Measurements from ENCODE around the gene SLC25A39.

SLC25A39 gene

GRCh38 chr17:44273607-44274006 lies 51.0 kb downstream of the SLC25A39 start:
- no peak for DNase-seq (ENCODE audit: low read depth)

DNA sequence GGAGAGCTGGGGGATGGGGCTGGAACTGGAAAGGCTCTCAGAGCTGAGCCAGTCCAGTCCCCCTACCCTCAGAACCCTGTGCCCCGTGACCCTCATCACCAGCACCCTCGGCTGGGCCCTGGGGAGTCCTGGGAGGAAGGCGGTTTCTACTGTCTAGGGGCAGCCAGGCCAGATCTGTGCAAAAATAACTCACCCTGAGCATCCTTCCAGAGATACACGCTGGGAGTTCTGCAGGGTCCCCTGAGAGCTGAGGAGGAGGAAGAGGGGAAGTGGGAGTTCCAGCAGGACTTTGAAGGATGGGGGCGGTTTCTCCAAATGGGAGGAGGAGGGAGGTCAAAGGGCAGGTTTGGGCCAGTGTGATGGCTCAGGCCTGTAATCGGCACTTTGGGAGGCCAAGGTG lies 51.7 kb downstream of the SLC25A39 start:
- DNase-seq (ENCODE audit: low read depth) = no peak

- no peak for DNase-seq (ENCODE audit: low read depth)
Observed at GRCh38 chr17:44272321-44272951, 52.2 kb downstream of the SLC25A39 start.
